GM10266 (cell line): Measurements from ENCODE around the gene RNF175.

Experiments used
- DNase-seq: peaks from one replicate; pipeline ENCODE4 v3.0.0; 2012; ENCODE audit errors: extremely low spot score
- CTCF ChIP-seq: IDR thresholded peaks from 2 replicates; pipeline ENCODE4 v1.5.1; 2012; ENCODE audit warnings: mild to moderate bottlenecking, low read depth; ENCODE audit not compliant: control insufficient read depth, insufficient read depth; ENCODE audit errors: missing control alignments

The RNF175 gene

DNA sequence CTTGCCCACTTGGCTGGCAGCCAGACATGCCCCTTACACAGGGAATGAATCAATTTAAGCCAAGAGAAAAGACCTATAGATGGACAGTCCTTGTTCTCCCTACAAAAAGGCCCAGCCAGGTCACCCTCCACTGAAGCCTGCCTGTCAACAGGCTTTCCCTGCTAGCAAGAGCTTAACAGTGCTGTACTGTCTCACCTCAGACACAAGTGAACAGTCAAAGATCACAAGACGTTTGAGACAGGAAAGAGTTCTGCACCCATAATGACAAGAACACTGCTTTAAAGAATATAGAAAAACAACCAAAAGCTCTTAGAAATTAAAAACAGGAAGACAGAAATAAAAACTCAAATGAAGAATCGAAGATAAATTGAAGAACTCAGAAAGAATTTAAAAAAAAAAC is 4.6 kb downstream of the RNF175 start:
- DNase-seq: no peak
- no peak for TF ChIP-seq CTCF

- peak; percentile 68 for TF ChIP-seq CTCF
- DNase-seq: peak; percentile 71
These were observed 9.5 kb downstream of the RNF175 start for GRCh38 chr4:153750197-153750817.

- no peak for DNase-seq
- TF ChIP-seq CTCF: no peak
These were observed 11.4 kb downstream of the RNF175 start for GRCh38 chr4:153748378-153748777.

DNA sequence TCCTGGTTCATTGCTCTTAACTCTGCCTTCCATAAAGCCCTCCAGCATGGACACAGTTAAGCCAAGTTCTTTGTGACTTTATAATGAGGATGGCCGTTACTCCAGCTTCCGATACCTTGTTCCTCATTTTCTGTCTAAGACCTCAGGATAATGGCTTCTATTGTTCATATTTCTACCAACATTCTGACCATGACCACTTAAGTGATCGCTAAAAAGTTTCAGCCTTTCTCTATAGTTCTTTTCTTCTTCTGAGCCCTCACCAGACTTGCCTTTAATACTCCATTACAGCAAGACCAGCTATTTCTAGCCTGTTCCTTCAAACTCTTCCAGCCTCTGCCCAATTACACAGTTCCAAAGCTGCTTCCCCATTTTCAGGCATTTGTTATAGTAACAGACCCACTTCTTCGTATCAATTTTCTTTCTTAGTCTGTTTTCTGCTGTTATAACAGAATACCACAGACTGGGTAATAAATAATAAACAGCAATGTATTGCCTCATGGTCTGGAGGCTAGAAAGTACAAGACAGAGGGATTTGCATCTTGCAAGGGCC is 12.3 kb downstream of the RNF175 start:
- no peak for TF ChIP-seq CTCF
- DNase-seq: no peak

GRCh38 chr4:153745651-153746050 is 14.2 kb downstream of the RNF175 start:
- DNase-seq: no peak
- no peak for TF ChIP-seq CTCF

DNA sequence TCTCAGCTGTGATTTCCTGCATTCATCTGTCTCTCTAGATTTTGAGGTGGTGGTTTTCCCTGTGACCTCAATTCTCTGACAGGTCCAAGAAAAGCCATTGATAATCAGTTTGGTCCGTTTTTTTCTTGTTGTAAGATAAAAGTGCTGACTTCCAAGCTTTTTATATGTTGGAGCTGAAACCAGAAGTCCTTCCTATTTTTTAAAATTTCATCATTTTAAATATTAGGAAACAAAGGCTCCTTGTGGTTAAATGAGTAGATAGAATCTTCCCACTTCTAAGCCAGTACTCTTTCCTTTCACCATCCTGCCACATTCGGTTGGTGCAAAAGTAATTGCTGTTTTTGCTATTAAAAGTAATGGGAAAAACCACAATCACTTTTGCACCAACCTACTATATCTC is 18.3 kb downstream of the RNF175 start:
- DNase-seq: no peak
- no peak for TF ChIP-seq CTCF

DNA sequence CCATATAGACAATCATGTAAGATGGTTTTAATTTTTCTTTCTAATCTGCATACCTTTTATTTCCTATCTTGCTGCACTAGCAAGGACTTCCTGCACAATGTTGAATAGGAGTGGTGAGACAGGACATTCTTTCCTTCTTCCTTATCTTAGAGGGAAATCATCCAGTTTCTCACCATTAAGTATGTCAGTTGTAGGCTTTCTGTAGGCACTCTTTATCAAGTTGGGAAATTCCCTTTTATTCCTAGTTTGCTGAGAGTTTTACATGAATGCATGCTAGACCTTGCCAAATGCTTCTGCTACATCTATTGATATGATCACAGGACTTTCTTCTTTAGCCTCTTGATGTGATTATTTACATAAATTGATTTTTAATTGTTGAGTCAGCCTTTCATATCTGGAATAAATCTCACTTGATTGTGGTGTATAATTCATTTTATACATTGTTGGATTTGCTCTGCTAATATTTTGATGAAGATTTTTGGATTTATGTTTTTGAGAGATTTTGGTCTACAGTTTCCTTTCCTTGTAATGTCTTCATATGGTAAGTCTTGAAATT is 23.8 kb downstream of the RNF175 start:
- DNase-seq: no peak
- no peak for TF ChIP-seq CTCF
